HepG2 (cell line): Measurements from ENCODE around the gene QTRT2. TPM values are rescaled to one million over a fixed set of nuclear protein-coding genes. Genes with fewer than 3 reads are reported as not detected.

Source experiments
- CBX1 ChIP-seq: IDR thresholded peaks from one replicate; pipeline ENCODE4 v1.6.1; 2016; ENCODE audit warnings: antibody characterized with exemption, low read depth
- HOXA3 ChIP-seq: sonication (generic); formaldehyde crosslinking; IDR thresholded peaks from 2 replicates; pipeline ENCODE4 v1.5.0; 2020; ENCODE audit warnings: missing genetic modification reagents
- HOXA9 ChIP-seq: sonication (generic); formaldehyde crosslinking; IDR thresholded peaks from 2 replicates; pipeline ENCODE4 v1.8.1; 2022; ENCODE audit warnings: missing genetic modification reagents, mild to moderate bottlenecking, moderate library complexity, borderline replicate concordance
- KDM2A ChIP-seq: sonication (generic); formaldehyde crosslinking; IDR thresholded peaks from 2 replicates; pipeline ENCODE4 v1.4.0; 2020; ENCODE audit warnings: low read depth, missing genetic modification reagents, borderline replicate concordance
- LCORL ChIP-seq, 2 experiments: fragments of 450-650 bp in 1 of 2; sonication (generic) in 1 of 2; formaldehyde crosslinking in 1 of 2; IDR thresholded peaks; 2 replicates each; pipeline versions ENCODE4 v1.5.0 to v1.6.1; 2017 to 2020; ENCODE audit warnings: antibody characterized with exemption in 1 of 2, missing genetic modification reagents in 1 of 2
- NFE2L1 ChIP-seq: sonication (generic); formaldehyde crosslinking; IDR thresholded peaks from 2 replicates; pipeline ENCODE4 v1.4.0; 2020; ENCODE audit warnings: missing genetic modification reagents, mild to moderate bottlenecking, borderline replicate concordance
- PHF20 ChIP-seq: sonication (generic); formaldehyde crosslinking; IDR thresholded peaks from 2 replicates; pipeline ENCODE4 v1.5.0; 2020; ENCODE audit warnings: mild to moderate bottlenecking, missing genetic modification reagents
- STAT5B ChIP-seq: sonication (generic); formaldehyde crosslinking; IDR thresholded peaks from 2 replicates; pipeline ENCODE4 v1.4.0; 2020; ENCODE audit warnings: missing genetic modification reagents
- ZBTB21 ChIP-seq: sonication (generic); formaldehyde crosslinking; IDR thresholded peaks from 2 replicates; pipeline ENCODE4 v1.4.0; 2020; ENCODE audit warnings: missing genetic modification reagents
- ZNF350 ChIP-seq: sonication (generic); formaldehyde crosslinking; IDR thresholded peaks from 2 replicates; pipeline ENCODE4 v1.4.0; 2020; ENCODE audit warnings: mild to moderate bottlenecking, low read depth, missing genetic modification reagents, borderline replicate concordance
- ZNF646 ChIP-seq: sonication (generic); formaldehyde crosslinking; IDR thresholded peaks from 2 replicates; pipeline ENCODE4 v1.9.0; 2021; ENCODE audit warnings: mild to moderate bottlenecking, missing genetic modification reagents
- ZNF7 ChIP-seq: IDR thresholded peaks from 2 replicates; pipeline ENCODE4 v1.6.1; 2016; ENCODE audit warnings: missing biosample characterization, missing genetic modification reagents
- ZNF713 ChIP-seq: sonication (generic); formaldehyde crosslinking; IDR thresholded peaks from 2 replicates; pipeline ENCODE4 v1.4.0; 2020; ENCODE audit warnings: mild to moderate bottlenecking, missing genetic modification reagents
- ZNF747 ChIP-seq: sonication (generic); formaldehyde crosslinking; IDR thresholded peaks from 2 replicates; pipeline ENCODE4 v1.8.1; 2023; ENCODE audit warnings: missing genetic modification reagents, mild to moderate bottlenecking, borderline replicate concordance
- ZNF839 ChIP-seq: sonication (generic); formaldehyde crosslinking; IDR thresholded peaks from 2 replicates; pipeline ENCODE4 v1.4.0; 2020; ENCODE audit warnings: missing genetic modification reagents, mild to moderate bottlenecking, borderline replicate concordance
- polyA plus RNA-seq, 8 experiments: library from polyadenylated mRNA; depleted of rRNA in 3 of 8; stranded (reverse) in 7 of 8; unstranded in 1 of 8; fragments of >200 nt; fragmentation: Illumina TruSeq in 4 of 8; extraction: Trizol in 4 of 8; gene quantifications; 2 replicates each; pipeline versions ENCODE4 v1.2.1 to v1.2.3, GENCODE V29; 2011 to 2016; ENCODE audit warnings: low read depth in 4 of 8, missing spikeins in 1 of 8, mixed read lengths in 1 of 8; ENCODE audit not compliant: insufficient read depth in 1 of 8
- total RNA-seq, 5 experiments: library from RNA; depleted of rRNA; stranded (reverse); fragments of >200 nt; fragmentation: Illumina TruSeq; extraction: Trizol; gene quantifications; 2 replicates each; pipeline ENCODE4 v1.2.3, GENCODE V29; 2016; ENCODE audit warnings: low read depth in 1 of 5
- TF ChIP-seq, protein P1 (sequence below): sonication (generic); formaldehyde crosslinking; IDR thresholded peaks from 2 replicates; pipeline ENCODE4 v1.5.0; 2020; ENCODE audit warnings: missing genetic modification reagents, mild to moderate bottlenecking, borderline replicate concordance

QTRT2 gene
- total and polyA plus RNA-seq, 2 of the 13 experiments (the other 11 are each of a cell fraction or from before 2014, with no cell fraction given) = 7.1 to 33.4 TPM

DNA sequence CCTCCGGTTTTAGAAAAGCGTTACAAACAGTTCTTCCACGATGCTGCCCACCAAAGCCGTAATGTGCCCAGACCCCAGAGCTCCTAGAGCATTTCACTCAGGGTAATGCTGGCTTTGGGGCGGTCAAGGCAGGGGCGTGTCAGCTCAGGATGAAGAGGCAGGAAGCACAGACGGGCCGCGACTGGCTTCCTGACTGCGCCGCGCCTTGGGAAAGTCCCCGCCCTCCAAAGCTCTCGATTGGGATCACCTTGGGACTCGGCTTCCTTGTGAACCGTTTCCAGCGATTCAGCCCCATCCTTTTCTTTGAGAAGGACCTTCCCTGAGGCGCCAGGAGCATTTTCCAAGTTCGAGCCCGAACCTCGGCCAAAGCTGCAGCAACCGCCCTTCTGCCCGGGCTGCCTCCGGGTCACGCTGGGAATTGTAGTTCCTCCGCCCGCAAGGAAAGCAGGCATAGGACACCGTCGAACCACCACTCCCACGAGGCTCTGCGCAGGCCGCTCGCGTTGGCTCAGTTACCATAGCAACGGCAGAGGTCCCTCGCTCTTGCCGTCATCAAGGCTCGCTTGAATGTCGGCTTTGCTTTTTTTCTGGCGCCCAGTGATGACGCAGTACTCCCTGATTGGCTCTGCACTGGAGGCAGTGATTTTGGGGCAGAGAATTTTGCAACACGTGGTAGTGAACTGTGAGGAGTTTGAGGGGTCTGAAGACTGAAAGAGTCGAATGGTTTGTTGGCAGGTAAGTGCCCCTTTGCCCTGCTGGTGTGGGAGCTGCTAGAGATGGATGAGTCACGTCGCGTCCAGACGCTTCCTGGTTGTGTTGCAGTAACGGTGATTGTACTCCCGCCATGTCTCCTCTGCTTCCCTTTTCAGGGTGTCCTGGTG is at the start of gene QTRT2, which contains the start of gene CCDC191 (continued):
- no peak for TF ChIP-seq ZNF713
- peak; percentile 97 for TF ChIP-seq HOXA3 (CRISPR knock-in tag)
- 0 out of 2 replicates have a peak, but pooled peaks have one; percentile 67 for TF ChIP-seq HOXA9 (CRISPR knock-in tag)
- no peak for TF ChIP-seq NFE2L1
- TF ChIP-seq, protein P1, sequence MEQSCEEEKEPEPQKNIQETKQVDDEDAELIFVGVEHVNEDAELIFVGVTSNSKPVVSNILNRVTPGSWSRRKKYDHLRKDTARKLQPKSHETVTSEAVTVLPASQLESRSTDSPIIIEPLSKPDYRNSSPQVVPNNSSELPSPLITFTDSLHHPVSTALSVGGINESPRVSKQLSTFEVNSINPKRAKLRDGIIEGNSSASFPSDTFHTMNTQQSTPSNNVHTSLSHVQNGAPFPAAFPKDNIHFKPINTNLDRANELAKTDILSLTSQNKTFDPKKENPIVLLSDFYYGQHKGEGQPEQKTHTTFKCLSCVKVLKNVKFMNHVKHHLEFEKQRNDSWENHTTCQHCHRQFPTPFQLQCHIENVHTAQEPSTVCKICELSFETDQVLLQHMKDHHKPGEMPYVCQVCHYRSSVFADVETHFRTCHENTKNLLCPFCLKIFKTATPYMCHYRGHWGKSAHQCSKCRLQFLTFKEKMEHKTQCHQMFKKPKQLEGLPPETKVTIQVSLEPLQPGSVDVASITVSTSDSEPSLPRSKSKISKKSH (CRISPR knock-in tag) = no peak; the same call in 1 of the 2 replicates
- peak; percentile 95 for TF ChIP-seq LCORL (IDR thresholded peaks at IDR 0.05)
- TF ChIP-seq LCORL (CRISPR knock-in tag; IDR thresholded peaks at IDR 0.05) = no peak; the same call in none of the 2 replicates
- no peak for TF ChIP-seq STAT5B (CRISPR knock-in tag)
- no peak for TF ChIP-seq ZNF646 (CRISPR knock-in tag)
- TF ChIP-seq ZBTB21 (CRISPR knock-in tag) = no peak
- 0 out of 2 replicates have a peak, but pooled peaks have one; percentile 22 for TF ChIP-seq ZNF839 (CRISPR knock-in tag)
- peak; percentile 65; the same call in 1 of the 2 replicates for TF ChIP-seq KDM2A
- no peak for TF ChIP-seq ZNF7 (CRISPR knock-in tag)
- peak; percentile 94 for TF ChIP-seq PHF20
- TF ChIP-seq CBX1 = no peak
- TF ChIP-seq ZNF747 = 0 out of 2 replicates have a peak, but pooled peaks have one; percentile 14
- TF ChIP-seq ZNF350 (CRISPR knock-in tag) = peak; percentile 72; the same call in 1 of the 2 replicates
